H1 (cell line): ENCODE data around the gene NR2C2AP. TPM values are rescaled to one million over a fixed set of nuclear protein-coding genes. Genes with fewer than 3 reads are reported as not detected.

Experiments
- CTCF ChIA-PET: fragments of 300-600 bp; sonication (Branson Sonifier 250); formaldehyde crosslinking; loops from one replicate; lab custom pipeline; 2021; ENCODE audit not compliant: partially characterized antibody; lab: Charles Lee
- POLR2A ChIA-PET: fragments of 300-600 bp; sonication (Branson Sonifier 250); formaldehyde crosslinking; loops from one replicate; lab custom pipeline; 2021; ENCODE audit warnings: inconsistent platforms; ENCODE audit not compliant: partially characterized antibody; lab: Charles Lee
- DNase-seq, 2 experiments: peaks; one replicate each; pipeline versions ENCODE4 v3.0.0 to v3.0.0-alpha.2; 2010 to 2022; ENCODE audit warnings: low spot score in 2 of 2, low read depth in 1 of 2, mixed read lengths in 1 of 2
- FAIRE-seq: peaks from 2 replicates; lab custom pipeline; 2011; peaks lifted over from hg19 to GRCh38; lab: Jason Lieb, UNC
- H2AFZ ChIP-seq: 2 replicates; pipeline ENCODE4 v1.8.1; 2012; ENCODE audit warnings: low read length, inconsistent platforms
- H2AK5ac ChIP-seq: 2 replicates; pipeline ENCODE4 v1.6.1; 2013; ENCODE audit warnings: low read depth, low read length
- H2BK120ac ChIP-seq: replicated peaks from 2 replicates; pipeline ENCODE3; 2013; ENCODE audit warnings: low read depth, low read length, inconsistent platforms
- H2BK12ac ChIP-seq: 2 replicates; pipeline ENCODE4 v1.6.1; 2013; ENCODE audit warnings: low read depth, low read length
- H2BK15ac ChIP-seq: 2 replicates; pipeline ENCODE4 v1.6.1; 2013; ENCODE audit warnings: low read length
- H2BK20ac ChIP-seq: 2 replicates; pipeline ENCODE4 v1.6.1; 2013; ENCODE audit warnings: low read length
- H2BK5ac ChIP-seq: 2 replicates; pipeline ENCODE4 v1.6.1; 2013; ENCODE audit warnings: low read depth, low read length
- H3K14ac ChIP-seq: 2 replicates; pipeline ENCODE4 v1.6.1; 2013; ENCODE audit warnings: inconsistent platforms; ENCODE audit not compliant: insufficient read length
- H3K18ac ChIP-seq: 2 replicates; pipeline ENCODE4 v1.6.1; 2013; ENCODE audit warnings: low read length; ENCODE audit errors: extremely low read depth
- H3K23ac ChIP-seq: 2 replicates; pipeline ENCODE4 v1.6.1; 2013; ENCODE audit warnings: inconsistent platforms; ENCODE audit not compliant: insufficient read length
- H3K23me2 ChIP-seq: 2 replicates; pipeline ENCODE4 v1.6.1; 2013; ENCODE audit warnings: low read depth, low read length
- H3K27ac ChIP-seq: 2 replicates; pipeline ENCODE4 v1.6.1; 2011; ENCODE audit warnings: low read depth, low read length, inconsistent platforms
- H3K27me3 ChIP-seq, 4 experiments: replicated peaks in 1 of 4; 1 replicate in 1 of 4; 2 replicates in 3 of 4; pipeline versions ENCODE4 v1.6.1 to v1.8.1; 2011 to 2013; ENCODE audit warnings: low read length in 3 of 4, mild to moderate bottlenecking in 3 of 4, inconsistent platforms in 2 of 4, mixed read lengths in 2 of 4, moderate library complexity in 1 of 4; ENCODE audit not compliant: control insufficient read depth in 3 of 4, insufficient read depth in 3 of 4; ENCODE audit errors: extremely low read depth in 1 of 4
- H3K36me3 ChIP-seq, 4 experiments: 2 replicates each; pipeline versions ENCODE4 v1.6.1 to v1.8.1; 2011 to 2013; ENCODE audit warnings: mild to moderate bottlenecking in 4 of 4, low read length in 3 of 4, moderate library complexity in 2 of 4, control low read depth in 1 of 4, inconsistent platforms in 1 of 4; ENCODE audit not compliant: insufficient read depth in 4 of 4, control insufficient read depth in 2 of 4
- H3K4ac ChIP-seq: replicated peaks from 2 replicates; pipeline ENCODE3; 2013; ENCODE audit warnings: low read length, low read depth, mixed read lengths, inconsistent platforms; ENCODE audit not compliant: insufficient read length
- H3K4me1 ChIP-seq, 4 experiments: replicated peaks in 1 of 4; 1 replicate in 1 of 4; 2 replicates in 3 of 4; pipeline versions ENCODE4 v1.6.1 to v1.8.1; 2011 to 2013; ENCODE audit warnings: low read length in 3 of 4, inconsistent platforms in 2 of 4, mixed read lengths in 1 of 4; ENCODE audit not compliant: insufficient read depth in 4 of 4, control insufficient read depth in 3 of 4
- H3K4me2 ChIP-seq, 2 experiments: 2 replicates each; pipeline versions ENCODE4 v1.6.1 to v1.8.1; 2011 to 2013; ENCODE audit warnings: low read depth in 2 of 2, low read length in 2 of 2, control low read depth in 1 of 2, inconsistent platforms in 1 of 2, mild to moderate bottlenecking in 1 of 2; ENCODE audit not compliant: insufficient read depth in 1 of 2
- H3K4me3 ChIP-seq, 4 experiments: fragments of 200-600, 300-600 bp in 1 of 4; sonication (generic), shearing (Covaris generic), sonication (Bioruptor Twin) in 1 of 4; 2 replicates each; pipeline versions ENCODE4 v1.5.1 to v1.8.1; 2011 to 2016; ENCODE audit warnings: low read length in 4 of 4, low read depth in 3 of 4, control low read depth in 2 of 4, inconsistent platforms in 2 of 4, mild to moderate bottlenecking in 2 of 4, mixed read lengths in 1 of 4, moderate library complexity in 1 of 4; ENCODE audit not compliant: insufficient read depth in 2 of 4; ENCODE audit errors: extremely low read depth in 1 of 4
- H3K56ac ChIP-seq: replicated peaks from 2 replicates; pipeline ENCODE3; 2013; ENCODE audit warnings: low read depth, mild to moderate bottlenecking, mixed read lengths, low read length, inconsistent platforms; ENCODE audit not compliant: insufficient read length
- H3K79me1 ChIP-seq: 2 replicates; pipeline ENCODE4 v1.6.1; 2013; ENCODE audit warnings: low read depth, low read length, control low read depth
- H3K79me2 ChIP-seq, 2 experiments: 2 replicates each; pipeline versions ENCODE4 v1.6.1 to v1.8.1; 2012 to 2013; ENCODE audit warnings: low read length in 2 of 2, mild to moderate bottlenecking in 2 of 2, inconsistent platforms in 1 of 2; ENCODE audit not compliant: insufficient read depth in 2 of 2, control insufficient read depth in 1 of 2
- H3K9ac ChIP-seq, 4 experiments: replicated peaks in 1 of 4; 1 replicate in 1 of 4; 2 replicates in 3 of 4; pipeline versions ENCODE4 v1.6.1 to v1.8.1; 2011 to 2013; ENCODE audit warnings: low read depth in 3 of 4, low read length in 3 of 4, control low read depth in 2 of 4, mild to moderate bottlenecking in 2 of 4, moderate library complexity in 2 of 4, inconsistent platforms in 1 of 4; ENCODE audit errors: extremely low read depth in 1 of 4
- H3K9me3 ChIP-seq, 2 experiments: 2 replicates each; pipeline versions ENCODE4 v1.6.1 to v1.8.1; 2012 to 2013; ENCODE audit warnings: mild to moderate bottlenecking in 2 of 2, moderate library complexity in 2 of 2, control low read depth in 1 of 2, inconsistent platforms in 1 of 2, low read depth in 1 of 2, low read length in 1 of 2, mixed read lengths in 1 of 2; ENCODE audit not compliant: insufficient read depth in 2 of 2
- H4K20me1 ChIP-seq, 2 experiments: replicated peaks in 1 of 2; 2 replicates each; pipeline versions ENCODE3 to v1.8.1; 2011 to 2013; ENCODE audit warnings: inconsistent platforms in 2 of 2, low read length in 2 of 2, mild to moderate bottlenecking in 1 of 2; ENCODE audit not compliant: insufficient read depth in 2 of 2, control insufficient read depth in 1 of 2
- H4K5ac ChIP-seq: 2 replicates; pipeline ENCODE4 v1.6.1; 2013; ENCODE audit warnings: low read length, low read depth, mixed read lengths, inconsistent platforms; ENCODE audit not compliant: insufficient read length
- H4K8ac ChIP-seq: 2 replicates; pipeline ENCODE4 v1.8.0; 2013; ENCODE audit warnings: mild to moderate bottlenecking, moderate library complexity, low read length, inconsistent platforms; ENCODE audit not compliant: insufficient read depth; ENCODE audit errors: extremely low read depth
- H4K91ac ChIP-seq: replicated peaks from 2 replicates; pipeline ENCODE3; 2013; ENCODE audit warnings: low read length, mixed read lengths, inconsistent platforms; ENCODE audit not compliant: insufficient read length
- BCL11A ChIP-seq, 2 experiments: IDR thresholded peaks; one replicate each; pipeline ENCODE4 v1.6.1; 2011; ENCODE audit warnings: low read depth in 2 of 2, low read length in 2 of 2, mild to moderate bottlenecking in 2 of 2
- CEBPB ChIP-seq: IDR thresholded peaks from 2 replicates; pipeline ENCODE4 v1.6.1; 2012; ENCODE audit warnings: low read depth, low read length
- HDAC2 ChIP-seq, 2 experiments: fragments of 300-600 bp in 1 of 2; sonication (generic) in 1 of 2; IDR thresholded peaks; 2 replicates each; pipeline ENCODE4 v1.6.1; 2011 to 2012; ENCODE audit warnings: low read depth in 2 of 2, low read length in 2 of 2, mild to moderate bottlenecking in 2 of 2, moderate library complexity in 2 of 2, borderline replicate concordance in 1 of 2, inconsistent platforms in 1 of 2
- HDAC6 ChIP-seq: IDR thresholded peaks from one replicate; pipeline ENCODE4 v1.7.1; 2012; ENCODE audit warnings: low read depth, mild to moderate bottlenecking, inconsistent platforms, low read length, moderate library complexity
- MAFK ChIP-seq: IDR thresholded peaks from 2 replicates; pipeline ENCODE4 v1.6.1; 2012; ENCODE audit warnings: low read depth, mild to moderate bottlenecking, improper control_type of control experiment, low read length
- POLR2A ChIP-seq, 2 experiments: IDR thresholded peaks; 1 replicate in 1 of 2; 2 replicates in 1 of 2; pipeline ENCODE4 v1.6.1; 2011; ENCODE audit warnings: low read depth in 2 of 2, low read length in 2 of 2, mild to moderate bottlenecking in 2 of 2; ENCODE audit errors: control extremely low read depth in 1 of 2
- RFX5 ChIP-seq: IDR thresholded peaks from 2 replicates; pipeline ENCODE4 v1.6.1; 2011; ENCODE audit warnings: low read depth, low read length, improper control_type of control experiment, borderline replicate concordance
- ZNF274 ChIP-seq: IDR thresholded peaks from 2 replicates; pipeline ENCODE4 v1.7.0; 2012; ENCODE audit warnings: low read length, borderline replicate concordance; ENCODE audit errors: extremely low read depth
- WGBS, 2 experiments: shearing (Covaris generic) in 1 of 2; methylation state at CpG; one replicate each; pipeline versions ENCODE4 v1.1.6 to v1.1.7; 2013 to 2015; ENCODE audit warnings: low lambda C conversion rate in 2 of 2, mixed read lengths in 2 of 2, inconsistent platforms in 1 of 2, low coverage in 1 of 2, missing lambda C conversion rate in 1 of 2; ENCODE audit not compliant: insufficient replicate concordance in 2 of 2, insufficient coverage in 1 of 2, insufficient read length in 1 of 2; ENCODE audit errors: extremely low coverage in 1 of 2, missing lambda C conversion rate in 1 of 2; 5-methylcytosine and 5-hydroxymethylcytosine counted together
- polyA plus RNA-seq, 7 experiments: library from polyadenylated mRNA; depleted of rRNA in 3 of 7; stranded (reverse) in 5 of 7; unstranded in 2 of 7; fragments of >200 nt in 5 of 7; fragments of 200-250 nt in 2 of 7; gene quantifications; 1 replicate in 5 of 7; 2 replicates in 1 of 7; 4 replicates in 1 of 7; pipeline versions ENCODE4 v1.2.1 to v1.2.3, GENCODE V29; 2011 to 2013; ENCODE audit warnings: missing spikeins in 2 of 7, mixed read lengths in 2 of 7
- total RNA-seq: library from RNA; stranded (reverse); fragmentation: NEBNext Ultra II Directional; extraction: Animal tissue kit (Norgen Biotek cat#: 25700); gene quantifications from 2 replicates; pipeline ENCODE4 v1.2.1, GENCODE V29; 2021
- TF ChIP-seq, protein P1 (sequence below): IDR thresholded peaks from 2 replicates; pipeline ENCODE4 v1.6.1; 2012; ENCODE audit warnings: inconsistent platforms
- TF ChIP-seq, protein P2 (sequence below): IDR thresholded peaks from 2 replicates; pipeline ENCODE4 v1.6.1; 2012; ENCODE audit warnings: inconsistent platforms

Gene NR2C2AP
- total and polyA plus RNA-seq, 2 of the 8 experiments (the other 6 are each of a cell fraction or from before 2014, with no cell fraction given), result 16.4 to 20.5 TPM

DNA sequence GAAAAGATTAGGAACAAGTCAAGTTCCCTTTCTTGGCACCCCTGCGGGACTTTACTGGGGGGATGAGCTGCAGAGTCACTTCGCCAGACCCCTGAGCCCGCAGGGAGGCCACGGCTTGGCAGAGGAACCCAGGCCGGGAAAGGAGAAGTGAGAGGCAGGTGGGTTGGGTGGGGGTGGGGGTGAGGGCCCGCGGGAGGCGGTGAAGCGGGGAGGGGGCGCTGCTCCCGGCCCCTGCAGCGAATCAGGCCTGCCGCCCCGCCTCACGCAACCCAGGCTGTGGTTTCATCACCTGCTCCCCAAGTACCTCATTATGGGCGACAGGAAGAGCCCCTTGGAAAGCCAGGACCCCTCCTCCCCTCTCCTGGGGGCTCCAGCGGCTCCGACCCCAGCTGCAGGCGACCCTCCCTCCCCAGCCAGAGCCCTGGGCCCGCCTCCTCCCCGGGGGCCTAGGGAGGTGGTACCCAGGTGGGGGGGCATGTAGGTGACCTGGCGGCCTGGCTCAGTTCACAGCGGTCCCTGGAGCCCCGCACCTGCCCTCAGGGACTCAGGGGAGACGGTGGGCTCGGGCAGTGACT, 42.7 kb downstream of the NR2C2AP start:
- DNase-seq (peak; percentile 33 to 76), FAIRE-seq (no peak)
- Histone ChIP-seq H4K8ac (peak overlapping the region; percentile 97), H2BK20ac (peak overlapping the region; percentile 90; the same call in 1 of the 2 replicates), H3K79me2 (no peaks in the 10 kb centered on the region), H3K14ac (no peak overlapping the region), H3K36me3 (peaks cover 0 to 8% (median 0%) of the 10 kb centered on the region in 4 experiments; a peak in 1 of 8 replicates), H3K27ac (no peak overlapping the region; the same call in 1 of the 2 replicates), H3K9me3 (no peaks in the 10 kb centered on the region), H2BK15ac (no peak overlapping the region), H2AK5ac (peak overlapping the region; percentile 24; the same call in 1 of the 2 replicates), H3K23me2 (peaks cover 4% of the 10 kb centered on the region; the same call in 1 of the 2 replicates), H3K9ac (no peak overlapping the region; a peak in 1 of 7 replicates), H3K4ac (peak overlapping the region; percentile 85), H2BK5ac (peak overlapping the region; percentile 76), H3K4me3 (peak overlapping the region in 1 of 4 experiments; percentile 29; a peak in 2 of 8 replicates), H3K23ac (no peak overlapping the region), H4K5ac (peak overlapping the region; percentile 68), H3K18ac (peak overlapping the region; percentile 60; the same call in 1 of the 2 replicates), H2BK12ac (0 out of 2 replicates have a peak overlapping the region, but pooled peaks have one; percentile 63), H4K91ac (peak overlapping the region; percentile 93), H3K56ac (no peak overlapping the region), H3K4me2 (peak overlapping the region; percentile 19 to 50; a peak in 3 of 4 replicates), H3K27me3 (no peaks in the 10 kb centered on the region; a peak in 1 of 7 replicates), H3K79me1 (no peaks in the 10 kb centered on the region), H4K20me1 (no peaks in the 10 kb centered on the region), H2BK120ac (peak overlapping the region; percentile 64), H2AFZ (no peak overlapping the region), H3K4me1 (peaks cover 0 to 8% (median 5%) of the 10 kb centered on the region in 4 experiments; a peak in 4 of 7 replicates)
- CTCF ChIA-PET, result interaction anchor here (0.6 to 11.9 kb wide), 7 partner anchors 9 to 173 kb away, joined by 3 to 109 read pairs (median 3); partner anchors contain the start of gene MEF2B
- 48% methylated on average over 17 of the region's 26 CpGs; no CpG with 5 or more reads in 1 of the 2 experiments for WGBS, 2 experiments
- POLR2A ChIA-PET, result interaction anchor here (0.7 to 9.4 kb wide), 9 partner anchors 9 to 172 kb away, joined by 3 to 133 read pairs (median 3); partner anchors contain the start of gene MEF2B
- TF ChIP-seq POLR2A (IDR thresholded peaks at IDR 0.05; ENCODE audit: control extremely low read depth in 1 of 2, low read depth in 2 of 2, low read length in 2 of 2) (peak in 1 of 2 experiments; percentile 24; a peak in 1 of 3 replicates), CEBPB (peak; percentile 71; the same call in 1 of the 2 replicates), MAFK (no peak), ZNF274 (no peak), HDAC6 (no peak), HDAC2 (IDR thresholded peaks at IDR 0.05; ENCODE audit: borderline replicate concordance in 1 of 2, low read depth in 2 of 2, low read length in 2 of 2) (no peak), BCL11A (IDR thresholded peaks at IDR 0.05; ENCODE audit: low read depth in 2 of 2, low read length in 2 of 2) (no peak), RFX5 (no peak)
- TF ChIP-seq, protein P1, sequence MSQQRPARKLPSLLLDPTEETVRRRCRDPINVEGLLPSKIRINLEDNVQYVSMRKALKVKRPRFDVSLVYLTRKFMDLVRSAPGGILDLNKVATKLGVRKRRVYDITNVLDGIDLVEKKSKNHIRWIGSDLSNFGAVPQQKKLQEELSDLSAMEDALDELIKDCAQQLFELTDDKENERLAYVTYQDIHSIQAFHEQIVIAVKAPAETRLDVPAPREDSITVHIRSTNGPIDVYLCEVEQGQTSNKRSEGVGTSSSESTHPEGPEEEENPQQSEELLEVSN, result 0 out of 2 replicates have a peak, but pooled peaks have one; percentile 11
- TF ChIP-seq, protein P2, sequence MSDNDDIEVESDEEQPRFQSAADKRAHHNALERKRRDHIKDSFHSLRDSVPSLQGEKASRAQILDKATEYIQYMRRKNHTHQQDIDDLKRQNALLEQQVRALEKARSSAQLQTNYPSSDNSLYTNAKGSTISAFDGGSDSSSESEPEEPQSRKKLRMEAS, result peak; percentile 42; the same call in 1 of the 2 replicates
